ENCODE data around the gene MAST2.

MAST2 gene

DNA sequence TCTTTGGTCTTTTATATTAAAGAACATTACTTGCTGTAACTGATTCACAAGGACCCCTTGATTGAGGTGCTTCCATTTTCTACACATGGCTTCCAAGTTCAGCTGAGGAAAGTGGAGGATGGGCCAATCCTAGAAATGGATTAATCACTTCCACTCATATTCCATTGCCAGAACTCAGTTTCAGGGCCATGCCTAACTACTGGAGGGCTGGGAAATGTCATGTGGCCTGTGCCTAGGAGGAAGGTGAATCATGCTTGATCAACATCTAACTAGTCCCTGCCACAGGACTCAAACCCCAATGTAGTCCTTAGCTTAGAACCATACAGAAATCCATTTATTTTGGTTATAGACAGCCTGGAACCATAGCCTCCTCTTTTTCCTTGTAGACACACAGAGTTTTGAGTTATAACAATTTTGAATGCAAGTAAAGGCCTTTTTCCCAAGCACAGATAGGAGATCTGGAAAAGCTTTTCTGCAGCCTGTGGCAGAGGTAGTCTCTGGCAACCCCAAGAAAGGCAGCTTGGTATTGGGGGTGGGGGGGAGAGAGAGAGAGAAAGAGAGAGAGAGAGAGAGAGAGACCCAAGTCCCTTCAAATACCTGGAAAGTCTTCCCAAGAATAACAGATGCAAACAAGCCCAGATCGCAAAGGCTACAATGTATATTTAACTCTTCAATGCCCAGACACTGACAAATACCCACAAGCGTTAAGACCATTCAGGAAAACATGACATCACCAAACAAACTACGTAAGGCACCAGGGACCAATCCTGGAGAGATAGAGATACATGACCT lies 12.5 kb downstream of the MAST2 start:
- no peak for DNase-seq
- TF ChIP-seq, protein P1, sequence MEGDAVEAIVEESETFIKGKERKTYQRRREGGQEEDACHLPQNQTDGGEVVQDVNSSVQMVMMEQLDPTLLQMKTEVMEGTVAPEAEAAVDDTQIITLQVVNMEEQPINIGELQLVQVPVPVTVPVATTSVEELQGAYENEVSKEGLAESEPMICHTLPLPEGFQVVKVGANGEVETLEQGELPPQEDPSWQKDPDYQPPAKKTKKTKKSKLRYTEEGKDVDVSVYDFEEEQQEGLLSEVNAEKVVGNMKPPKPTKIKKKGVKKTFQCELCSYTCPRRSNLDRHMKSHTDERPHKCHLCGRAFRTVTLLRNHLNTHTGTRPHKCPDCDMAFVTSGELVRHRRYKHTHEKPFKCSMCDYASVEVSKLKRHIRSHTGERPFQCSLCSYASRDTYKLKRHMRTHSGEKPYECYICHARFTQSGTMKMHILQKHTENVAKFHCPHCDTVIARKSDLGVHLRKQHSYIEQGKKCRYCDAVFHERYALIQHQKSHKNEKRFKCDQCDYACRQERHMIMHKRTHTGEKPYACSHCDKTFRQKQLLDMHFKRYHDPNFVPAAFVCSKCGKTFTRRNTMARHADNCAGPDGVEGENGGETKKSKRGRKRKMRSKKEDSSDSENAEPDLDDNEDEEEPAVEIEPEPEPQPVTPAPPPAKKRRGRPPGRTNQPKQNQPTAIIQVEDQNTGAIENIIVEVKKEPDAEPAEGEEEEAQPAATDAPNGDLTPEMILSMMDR (IDR thresholded peaks at IDR 0.05; ENCODE audit: low read depth, low read length), result no peak
- Histone ChIP-seq H3K4me3 (ENCODE audit: low read depth, low read length) (no peak overlapping the region), H3K9me3 (ENCODE audit: severe bottlenecking) (no peaks in the 10 kb centered on the region), H3K27me3 (ENCODE audit: insufficient read depth, low read depth, severe bottlenecking) (no peaks in the 10 kb centered on the region), H3K27ac (no peak overlapping the region), H3K36me3 (peaks cover 22% of the 10 kb centered on the region)

DNA sequence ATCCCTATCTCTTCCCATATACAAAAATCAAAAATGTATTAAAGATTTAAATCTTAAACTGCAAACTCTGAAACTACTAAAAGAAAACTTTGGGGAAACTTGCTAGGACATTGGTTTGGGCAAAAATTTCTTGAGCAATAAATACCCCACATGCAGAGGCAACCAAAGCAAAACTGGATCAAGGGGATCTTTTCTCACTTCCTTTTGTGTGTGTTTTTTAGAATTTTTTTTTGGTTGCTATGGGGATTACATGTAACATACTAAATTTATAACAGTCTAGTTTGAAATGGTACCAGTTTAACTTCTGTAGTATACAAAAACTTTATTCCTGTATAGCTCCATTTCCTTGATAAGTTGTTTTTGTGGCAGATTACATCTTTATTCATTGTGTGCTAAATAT lies 16.8 kb downstream of the MAST2 start:
- TF ChIP-seq, protein P1 (IDR thresholded peaks at IDR 0.05; ENCODE audit: low read depth, low read length), result no peak
- Histone ChIP-seq H3K27ac (no peak overlapping the region), H3K36me3 (peaks cover 22% of the 10 kb centered on the region), H3K4me3 (ENCODE audit: low read depth, low read length) (no peak overlapping the region), H3K9me3 (ENCODE audit: severe bottlenecking) (no peaks in the 10 kb centered on the region), H3K27me3 (ENCODE audit: insufficient read depth, low read depth, severe bottlenecking) (no peaks in the 10 kb centered on the region)
- no peak for DNase-seq

GRCh38 chr1:45820788-45821187 lies 17.4 kb downstream of the MAST2 start:
- Histone ChIP-seq H3K27ac (no peak overlapping the region), H3K9me3 (ENCODE audit: severe bottlenecking) (no peaks in the 10 kb centered on the region), H3K27me3 (ENCODE audit: insufficient read depth, low read depth, severe bottlenecking) (no peaks in the 10 kb centered on the region), H3K4me3 (ENCODE audit: low read depth, low read length) (no peak overlapping the region), H3K36me3 (peaks cover 28% of the 10 kb centered on the region)
- TF ChIP-seq, protein P1 (IDR thresholded peaks at IDR 0.05; ENCODE audit: low read depth, low read length), result no peak
- DNase-seq, result no peak

DNA sequence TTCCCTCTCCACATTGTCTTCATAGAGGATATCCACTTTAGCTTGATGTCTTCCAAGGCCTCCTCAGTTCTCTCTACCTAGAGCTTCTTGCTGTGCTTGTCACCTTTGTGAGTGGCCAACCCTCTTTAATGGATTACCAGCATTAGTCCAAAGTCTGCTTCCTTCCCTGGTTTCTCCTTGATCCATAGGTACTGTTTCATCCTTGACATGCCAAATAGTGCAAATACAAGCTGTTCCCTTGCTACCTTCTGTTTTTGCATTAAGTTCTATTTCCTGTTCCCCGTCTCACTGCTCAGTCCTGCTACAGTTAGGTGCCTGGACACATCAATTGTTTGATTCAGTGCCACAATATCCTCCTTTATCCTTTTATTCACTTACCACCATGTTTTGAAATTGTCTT lies 19.2 kb downstream of the MAST2 start:
- Histone ChIP-seq H3K27me3 (ENCODE audit: insufficient read depth, low read depth, severe bottlenecking) (no peaks in the 10 kb centered on the region), H3K27ac (no peak overlapping the region), H3K36me3 (peaks cover 27% of the 10 kb centered on the region), H3K9me3 (ENCODE audit: severe bottlenecking) (no peaks in the 10 kb centered on the region), H3K4me3 (ENCODE audit: low read depth, low read length) (no peak overlapping the region)
- no peak for DNase-seq
- TF ChIP-seq, protein P1 (IDR thresholded peaks at IDR 0.05; ENCODE audit: low read depth, low read length), result no peak

- H3K4me3 ChIP-seq (ENCODE audit: low read depth, low read length), result no peak overlapping the region
- no peaks in the 10 kb centered on the region for H3K9me3 ChIP-seq (ENCODE audit: severe bottlenecking)
- TF ChIP-seq, protein P1 (IDR thresholded peaks at IDR 0.05; ENCODE audit: low read depth, low read length), result no peak
- H3K36me3 ChIP-seq, result peaks cover 38% of the 10 kb centered on the region
- no peak overlapping the region for H3K27ac ChIP-seq
- H3K27me3 ChIP-seq (ENCODE audit: insufficient read depth, low read depth, severe bottlenecking), result no peaks in the 10 kb centered on the region
- DNase-seq, result no peak
Observed at GRCh38 chr1:45824607-45825006, 21.2 kb downstream of the MAST2 start.

DNA sequence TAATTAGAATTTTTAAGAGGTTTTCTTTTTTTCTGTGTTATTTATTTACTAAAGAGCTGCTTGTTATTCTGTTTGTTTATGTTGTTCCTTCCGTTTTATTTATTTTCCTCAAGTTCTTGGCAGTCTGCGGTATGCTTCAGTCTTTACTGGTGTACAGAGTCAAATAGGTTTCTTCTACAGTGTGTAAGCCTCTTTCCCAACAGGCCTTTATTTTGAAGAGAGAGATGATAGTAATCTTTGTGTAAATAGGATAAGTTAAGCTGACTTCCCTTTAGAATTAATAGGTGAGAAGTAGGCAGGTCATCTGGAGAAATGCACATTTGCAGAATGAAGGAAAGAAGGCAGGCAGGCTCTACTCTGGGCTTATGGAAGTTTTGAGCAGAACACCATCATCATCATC lies 23.8 kb downstream of the MAST2 start:
- Histone ChIP-seq H3K9me3 (ENCODE audit: severe bottlenecking) (no peaks in the 10 kb centered on the region), H3K36me3 (peaks cover 39% of the 10 kb centered on the region), H3K27me3 (ENCODE audit: insufficient read depth, low read depth, severe bottlenecking) (no peaks in the 10 kb centered on the region), H3K4me3 (ENCODE audit: low read depth, low read length) (no peak overlapping the region), H3K27ac (peak overlapping the region; percentile 3; the same call in 1 of the 2 replicates)
- DNase-seq, result no peak
- TF ChIP-seq, protein P1 (IDR thresholded peaks at IDR 0.05; ENCODE audit: low read depth, low read length), result no peak

All from WERI-Rb-1 (cell line).